ENCODE measurements around the gene MAFG. TPM values are rescaled to one million over a fixed set of nuclear protein-coding genes. Genes with fewer than 3 reads are reported as not detected.
A peak's percentile ranks its signal among the peaks of the same experiment; 100 is the strongest.

MAFG gene
- total and polyA plus RNA-seq, 2 of the 13 experiments (the other 11 are each of a cell fraction or from before 2014, with no cell fraction given) = 14.5 to 20.0 TPM

DNA sequence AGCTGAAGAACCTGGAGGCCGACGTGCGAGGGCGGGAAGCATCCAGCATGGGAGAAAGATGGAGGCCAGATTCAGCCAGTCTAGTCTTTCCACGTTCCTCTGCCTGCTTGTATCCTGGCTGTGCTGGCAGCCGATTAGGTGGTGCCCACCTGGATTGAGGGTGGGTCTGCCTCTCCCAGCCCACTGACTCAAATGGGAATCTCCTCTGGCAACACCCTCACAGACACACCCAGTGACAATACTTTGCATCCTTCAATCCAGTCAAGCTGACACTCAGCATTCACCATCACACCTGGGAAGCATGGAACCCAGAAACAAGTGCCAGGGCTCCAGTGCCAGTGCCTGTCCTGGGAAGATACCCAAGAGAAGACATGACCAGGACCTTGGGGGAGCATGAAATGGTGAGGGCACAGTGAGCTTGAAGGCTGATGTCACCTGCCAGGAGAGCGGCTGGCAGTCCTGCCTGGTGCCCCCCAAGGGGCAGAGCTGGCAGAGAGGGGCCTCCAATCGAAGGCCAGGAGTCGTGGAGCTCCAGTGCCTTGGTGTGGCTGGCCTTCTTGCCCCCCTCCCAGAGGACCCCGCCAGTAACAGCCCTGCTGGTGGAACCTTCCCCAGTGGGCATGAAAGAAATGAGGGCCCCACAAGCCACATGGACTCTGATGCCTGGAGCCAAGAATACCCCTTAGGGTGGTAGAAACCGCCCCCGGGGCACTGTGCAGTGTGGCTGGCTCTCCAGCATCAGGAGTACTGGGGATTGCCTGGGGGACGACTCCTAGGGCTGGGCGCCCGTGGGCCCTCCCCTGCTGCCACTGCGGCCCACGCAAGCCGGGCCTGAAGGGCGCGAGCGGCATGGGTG, 26.1 kb downstream of the MAFG start (continued):
- TF ChIP-seq, protein P1, sequence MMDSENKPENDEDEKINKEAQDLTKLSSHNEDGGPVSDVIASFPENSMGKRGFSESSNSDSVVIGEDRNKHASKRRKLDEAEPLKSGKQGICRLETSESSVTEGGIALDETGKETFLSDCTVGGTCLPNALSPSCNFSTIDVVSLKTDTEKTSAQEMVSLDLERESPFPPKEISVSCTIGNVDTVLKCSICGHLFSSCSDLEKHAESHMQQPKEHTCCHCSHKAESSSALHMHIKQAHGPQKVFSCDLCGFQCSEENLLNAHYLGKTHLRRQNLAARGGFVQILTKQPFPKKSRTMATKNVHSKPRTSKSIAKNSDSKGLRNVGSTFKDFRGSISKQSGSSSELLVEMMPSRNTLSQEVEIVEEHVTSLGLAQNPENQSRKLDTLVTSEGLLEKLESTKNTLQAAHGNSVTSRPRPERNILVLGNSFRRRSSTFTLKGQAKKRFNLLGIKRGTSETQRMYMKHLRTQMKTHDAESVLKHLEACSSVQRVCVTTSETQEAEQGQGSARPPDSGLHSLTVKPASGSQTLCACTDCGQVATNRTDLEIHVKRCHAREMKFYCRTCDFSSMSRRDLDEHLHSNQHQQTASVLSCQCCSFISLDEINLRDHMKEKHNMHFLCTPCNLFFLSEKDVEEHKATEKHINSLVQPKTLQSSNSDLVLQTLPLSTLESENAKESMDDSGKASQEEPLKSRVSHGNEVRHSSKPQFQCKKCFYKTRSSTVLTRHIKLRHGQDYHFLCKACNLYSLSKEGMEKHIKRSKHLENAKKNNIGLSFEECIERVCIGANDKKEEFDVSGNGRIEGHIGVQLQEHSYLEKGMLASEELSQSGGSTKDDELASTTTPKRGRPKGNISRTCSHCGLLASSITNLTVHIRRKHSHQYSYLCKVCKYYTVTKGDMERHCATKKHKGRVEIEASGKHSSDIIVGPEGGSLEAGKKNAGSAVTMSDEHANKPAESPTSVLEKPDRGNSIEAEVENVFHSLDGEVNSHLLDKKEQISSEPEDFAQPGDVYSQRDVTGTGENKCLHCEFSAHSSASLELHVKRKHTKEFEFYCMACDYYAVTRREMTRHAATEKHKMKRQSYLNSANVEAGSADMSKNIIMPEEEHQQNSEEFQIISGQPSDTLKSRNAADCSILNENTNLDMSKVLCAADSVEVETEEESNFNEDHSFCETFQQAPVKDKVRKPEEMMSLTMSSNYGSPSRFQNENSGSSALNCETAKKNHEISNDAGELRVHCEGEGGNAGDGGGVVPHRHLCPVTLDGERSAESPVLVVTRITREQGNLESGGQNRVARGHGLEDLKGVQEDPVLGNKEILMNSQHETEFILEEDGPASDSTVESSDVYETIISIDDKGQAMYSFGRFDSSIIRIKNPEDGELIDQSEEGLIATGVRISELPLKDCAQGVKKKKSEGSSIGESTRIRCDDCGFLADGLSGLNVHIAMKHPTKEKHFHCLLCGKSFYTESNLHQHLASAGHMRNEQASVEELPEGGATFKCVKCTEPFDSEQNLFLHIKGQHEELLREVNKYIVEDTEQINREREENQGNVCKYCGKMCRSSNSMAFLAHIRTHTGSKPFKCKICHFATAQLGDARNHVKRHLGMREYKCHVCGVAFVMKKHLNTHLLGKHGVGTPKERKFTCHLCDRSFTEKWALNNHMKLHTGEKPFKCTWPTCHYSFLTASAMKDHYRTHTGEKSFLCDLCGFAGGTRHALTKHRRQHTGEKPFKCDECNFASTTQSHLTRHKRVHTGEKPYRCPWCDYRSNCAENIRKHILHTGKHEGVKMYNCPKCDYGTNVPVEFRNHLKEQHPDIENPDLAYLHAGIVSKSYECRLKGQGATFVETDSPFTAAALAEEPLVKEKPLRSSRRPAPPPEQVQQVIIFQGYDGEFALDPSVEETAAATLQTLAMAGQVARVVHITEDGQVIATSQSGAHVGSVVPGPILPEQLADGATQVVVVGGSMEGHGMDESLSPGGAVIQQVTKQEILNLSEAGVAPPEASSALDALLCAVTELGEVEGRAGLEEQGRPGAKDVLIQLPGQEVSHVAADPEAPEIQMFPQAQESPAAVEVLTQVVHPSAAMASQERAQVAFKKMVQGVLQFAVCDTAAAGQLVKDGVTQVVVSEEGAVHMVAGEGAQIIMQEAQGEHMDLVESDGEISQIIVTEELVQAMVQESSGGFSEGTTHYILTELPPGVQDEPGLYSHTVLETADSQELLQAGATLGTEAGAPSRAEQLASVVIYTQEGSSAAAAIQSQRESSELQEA (CRISPR knock-in tag; IDR thresholded peaks at IDR 0.05; ENCODE audit: not compliant biosample characterization) = no peak
- TF ChIP-seq AGO1 (IDR thresholded peaks at IDR 0.05; ENCODE audit: low read depth, low read length, poor library complexity, severe bottlenecking) = no peak
- no peak for TF ChIP-seq KLF9 (CRISPR knock-in tag; IDR thresholded peaks at IDR 0.05; ENCODE audit: low read depth)
- no peak for TF ChIP-seq RBAK (CRISPR knock-in tag; IDR thresholded peaks at IDR 0.05)
- TF ChIP-seq, protein P2, sequence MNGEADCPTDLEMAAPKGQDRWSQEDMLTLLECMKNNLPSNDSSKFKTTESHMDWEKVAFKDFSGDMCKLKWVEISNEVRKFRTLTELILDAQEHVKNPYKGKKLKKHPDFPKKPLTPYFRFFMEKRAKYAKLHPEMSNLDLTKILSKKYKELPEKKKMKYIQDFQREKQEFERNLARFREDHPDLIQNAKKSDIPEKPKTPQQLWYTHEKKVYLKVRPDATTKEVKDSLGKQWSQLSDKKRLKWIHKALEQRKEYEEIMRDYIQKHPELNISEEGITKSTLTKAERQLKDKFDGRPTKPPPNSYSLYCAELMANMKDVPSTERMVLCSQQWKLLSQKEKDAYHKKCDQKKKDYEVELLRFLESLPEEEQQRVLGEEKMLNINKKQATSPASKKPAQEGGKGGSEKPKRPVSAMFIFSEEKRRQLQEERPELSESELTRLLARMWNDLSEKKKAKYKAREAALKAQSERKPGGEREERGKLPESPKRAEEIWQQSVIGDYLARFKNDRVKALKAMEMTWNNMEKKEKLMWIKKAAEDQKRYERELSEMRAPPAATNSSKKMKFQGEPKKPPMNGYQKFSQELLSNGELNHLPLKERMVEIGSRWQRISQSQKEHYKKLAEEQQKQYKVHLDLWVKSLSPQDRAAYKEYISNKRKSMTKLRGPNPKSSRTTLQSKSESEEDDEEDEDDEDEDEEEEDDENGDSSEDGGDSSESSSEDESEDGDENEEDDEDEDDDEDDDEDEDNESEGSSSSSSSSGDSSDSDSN (CRISPR knock-in tag; IDR thresholded peaks at IDR 0.05) = 0 out of 2 replicates have a peak, but pooled peaks have one; percentile 19
- TF ChIP-seq XBP1 (CRISPR knock-in tag; IDR thresholded peaks at IDR 0.05) = no peak
- no peak for TF ChIP-seq SOX5 (CRISPR knock-in tag; IDR thresholded peaks at IDR 0.05; ENCODE audit: borderline replicate concordance)
- no peak for TF ChIP-seq ZNF329 (CRISPR knock-in tag; IDR thresholded peaks at IDR 0.05; ENCODE audit: low read depth)
- peak; percentile 97 for TF ChIP-seq AGO2 (optimal IDR thresholded peaks at IDR 0.05; ENCODE audit: low read depth, low read length)
- TF ChIP-seq RARA (CRISPR knock-in tag; IDR thresholded peaks at IDR 0.05) = no peak
- no peak for TF ChIP-seq CBX2 (IDR thresholded peaks at IDR 0.05; ENCODE audit: low read depth, low read length)
- TF ChIP-seq CBX2 (CRISPR knock-in tag; IDR thresholded peaks at IDR 0.05; ENCODE audit: low read depth) = no peak
- no peak for TF ChIP-seq NFATC3 (CRISPR knock-in tag; IDR thresholded peaks at IDR 0.05)
- TF ChIP-seq KAT8 (CRISPR knock-in tag; IDR thresholded peaks at IDR 0.05) = no peak
- TF ChIP-seq CHCHD3 (CRISPR knock-in tag; IDR thresholded peaks at IDR 0.05) = peak; percentile 68; the same call in 1 of the 2 replicates
- no peak; the same call in 1 of the 2 replicates for TF ChIP-seq ESRRA (CRISPR knock-in tag; IDR thresholded peaks at IDR 0.05; ENCODE audit: low read depth)
- no peak for TF ChIP-seq CCDC6 (CRISPR knock-in tag; IDR thresholded peaks at IDR 0.05)
- TF ChIP-seq RBM22 (optimal IDR thresholded peaks at IDR 0.05; ENCODE audit: low read length) = peak; percentile 86
- no peak for TF ChIP-seq ZNF746 (CRISPR knock-in tag; IDR thresholded peaks at IDR 0.05)
- TF ChIP-seq PITX1 (CRISPR knock-in tag; IDR thresholded peaks at IDR 0.05) = no peak

Measured in HepG2 (cell line).